Measurements from ENCODE around the gene GLS.
"Not testable (repeated sequence)": the region's sequence is repeated elsewhere in the genome, so short reads cannot be mapped to it uniquely, and the experiment has no call there.

GLS gene

GRCh38 chr2:190973726-190974628 lies 93.4 kb downstream of the GLS start:
- DNase-seq: no peak

- DNase-seq: no peak
These were observed 94.2 kb downstream of the GLS start for GRCh38 chr2:190974629-190975361.

GRCh38 chr2:190976521-190976920 lies 95.9 kb downstream of the GLS start:
- DNase-seq: no peak

- no peak for DNase-seq
These were observed 96.9 kb downstream of the GLS start for GRCh38 chr2:190977505-190977904.

GRCh38 chr2:190978389-190979053 lies 97.9 kb downstream of the GLS start:
- DNase-seq: no peak

GRCh38 chr2:190979906-190980629 lies 99.4 kb downstream of the GLS start:
- DNase-seq: no peak

GRCh38 chr2:190980630-190981209 lies 100.1 kb downstream of the GLS start:
- no peak for DNase-seq

GRCh38 chr2:190981333-190981732 lies 100.7 kb downstream of the GLS start:
- DNase-seq: no peak

GRCh38 chr2:190981733-190982132 lies 101.1 kb downstream of the GLS start:
- DNase-seq: no peak

GRCh38 chr2:190982262-190983034 lies 101.8 kb downstream of the GLS start:
- DNase-seq: no peak

GRCh38 chr2:190984595-190984994 lies 104.0 kb downstream of the GLS start:
- DNase-seq: no peak

GRCh38 chr2:190986221-190986953 lies 105.8 kb downstream of the GLS start:
- no peak for DNase-seq

- no peak for DNase-seq
These were observed 106.5 kb downstream of the GLS start for GRCh38 chr2:190987116-190987515.

GRCh38 chr2:190987938-190988337 lies 107.3 kb downstream of the GLS start:
- no peak for DNase-seq

GRCh38 chr2:190988910-190989309 lies 108.3 kb downstream of the GLS start:
- DNase-seq: no peak

- no peak for DNase-seq
These were observed 109.5 kb downstream of the GLS start for GRCh38 chr2:190990132-190990531.

- no peak for DNase-seq
These were observed 112.6 kb downstream of the GLS start for GRCh38 chr2:190993292-190993643.

GRCh38 chr2:190994148-190994547 lies 113.5 kb downstream of the GLS start:
- no peak for DNase-seq

GRCh38 chr2:190995315-190995714 lies 114.7 kb downstream of the GLS start:
- not testable (repeated sequence) for DNase-seq

- DNase-seq: peak in 1 of 2 experiments; percentile 6
These were observed 115.8 kb downstream of the GLS start for GRCh38 chr2:190996338-190996946.

GRCh38 chr2:190996947-190997346 lies 116.3 kb downstream of the GLS start:
- DNase-seq: no peak

All from NCI-H446 (cell line).